Panc1 (cell line): ENCODE data around the gene AMIGO1. TPM values are rescaled to one million over a fixed set of nuclear protein-coding genes. Genes with fewer than 3 reads are reported as not detected.

ENCODE experiments used
- ATAC-seq: fragments of 200-7000 bp; cut with Tn5 transposase; 2 replicates; pipeline ENCODE4 v1.9.1; 2020; ENCODE audit warnings: mild to moderate bottlenecking, moderate library complexity
- BruUV-seq: library from RNA; stranded (reverse); fragments of 400-500 nt; replicated peaks from 2 replicates; lab custom pipeline; 2021; lab: Mats Ljungman, UMichigan
- CTCF ChIA-PET: fragments of 300-600 bp; sonication (Branson Sonifier 250); formaldehyde crosslinking; loops from one replicate; lab custom pipeline; 2022; ENCODE audit warnings: antibody characterized with exemption; lab: Charles Lee
- POLR2A ChIA-PET: fragments of 300-600 bp; sonication (Branson Sonifier 250); formaldehyde crosslinking; loops from one replicate; lab custom pipeline; 2022; ENCODE audit warnings: antibody characterized with exemption; lab: Charles Lee
- DNase-seq: peaks from one replicate; pipeline ENCODE4 v3.0.0-alpha.2; 2010; ENCODE audit warnings: low read depth, low spot score
- H3K27ac ChIP-seq: 2 replicates; pipeline ENCODE4 v1.5.1; 2011; ENCODE audit warnings: mild to moderate bottlenecking, low read length, inconsistent platforms
- H3K27me3 ChIP-seq: fragments of 200-500 bp; sonication (Bioruptor generic); 2 replicates; pipeline ENCODE4 v1.6.0; 2014; ENCODE audit warnings: low read length, inconsistent platforms; ENCODE audit not compliant: control insufficient read depth, insufficient read depth
- H3K36me3 ChIP-seq: fragments of 200-500 bp; sonication (Bioruptor generic); 2 replicates; pipeline ENCODE4 v1.5.1; 2014; ENCODE audit warnings: inconsistent platforms, mild to moderate bottlenecking, low read length, moderate library complexity; ENCODE audit not compliant: control insufficient read depth, insufficient read depth
- H3K4me1 ChIP-seq: 2 replicates; pipeline ENCODE4 v1.5.1; 2011; ENCODE audit warnings: inconsistent platforms, mild to moderate bottlenecking, low read length, moderate library complexity; ENCODE audit not compliant: control insufficient read depth, insufficient read depth
- H3K4me3 ChIP-seq, 2 experiments: 2 replicates each; pipeline ENCODE4 v1.5.1; 2011 to 2012; ENCODE audit warnings: low read depth in 2 of 2, low read length in 2 of 2, mild to moderate bottlenecking in 2 of 2, inconsistent platforms in 1 of 2, moderate library complexity in 1 of 2
- H3K9me3 ChIP-seq: fragments of 200-500 bp; sonication (Bioruptor generic); 2 replicates; pipeline ENCODE4 v1.5.1; 2014; ENCODE audit warnings: low read depth, mild to moderate bottlenecking, inconsistent platforms, low read length, moderate library complexity; ENCODE audit not compliant: control insufficient read depth, insufficient read depth
- CTCF ChIP-seq: fragments of 450-650 bp; IDR thresholded peaks from 2 replicates; pipeline ENCODE4 v1.5.1; 2017; ENCODE audit warnings: mild to moderate bottlenecking
- POLR2AphosphoS5 ChIP-seq: IDR thresholded peaks from 2 replicates; pipeline ENCODE4 v1.6.1; 2012; ENCODE audit warnings: mild to moderate bottlenecking, low read depth, low read length, moderate library complexity
- SIN3A ChIP-seq: IDR thresholded peaks from 2 replicates; pipeline ENCODE4 v1.6.1; 2012; ENCODE audit warnings: low read depth, mild to moderate bottlenecking, low read length, moderate library complexity, borderline replicate concordance; ENCODE audit not compliant: insufficient read depth
- TCF7L2 ChIP-seq: IDR thresholded peaks from 2 replicates; pipeline ENCODE4 v1.6.1; 2011; ENCODE audit warnings: mild to moderate bottlenecking, low read depth, low read length, inconsistent platforms
- in situ Hi-C: cut with HindIII; loops from 2 replicates; pipeline ENCODE4 v1.10.0; 2016; ENCODE audit warnings: low sequenced_read_pairs, low pct_unique_long_range_greater_than_20kb
- intact Hi-C: fragments of 100-400 bp; cut with micrococcal nuclease; formaldehyde crosslinking; loops from one replicate; pipeline ENCODE4 v1.10.0; 2022; ENCODE audit not compliant: unreplicated experiment
- total RNA-seq: library from RNA; stranded (reverse); gene quantifications from one replicate; pipeline ENCODE4 v1.2.1, GENCODE V29; 2021; ENCODE audit not compliant: unreplicated experiment
- TF ChIP-seq, protein P1 (sequence below), 2 experiments: IDR thresholded peaks; 2 replicates each; pipeline ENCODE4 v1.6.1; 2011 to 2012; ENCODE audit warnings: low read depth in 2 of 2, control low read depth in 1 of 2, low read length in 1 of 2, mild to moderate bottlenecking in 1 of 2, moderate library complexity in 1 of 2; ENCODE audit not compliant: insufficient read depth in 1 of 2

The AMIGO1 gene
- total RNA-seq, 1 experiment from 2014 or later = 0.64 TPM

- intact Hi-C loops = no loop called here
- H3K4me3 ChIP-seq = no peak overlapping the region
- ChIA-PET CTCF (interaction anchor here (0.6 kb wide), 1 partner anchor 16 kb away, joined by 4 read pairs; no protein-coding TSS in a partner anchor), POLR2A (no interaction called here)
- no peaks in the 10 kb centered on the region for H3K9me3 ChIP-seq
- no TSS peak for BruUV-seq
- H3K27me3 ChIP-seq = no peaks in the 10 kb centered on the region; the same call in 1 of the 2 replicates
- TF ChIP-seq POLR2AphosphoS5 (no peak), TCF7L2 (no peak), CTCF (no peak), SIN3A (no peak)
- TF ChIP-seq, protein P1, sequence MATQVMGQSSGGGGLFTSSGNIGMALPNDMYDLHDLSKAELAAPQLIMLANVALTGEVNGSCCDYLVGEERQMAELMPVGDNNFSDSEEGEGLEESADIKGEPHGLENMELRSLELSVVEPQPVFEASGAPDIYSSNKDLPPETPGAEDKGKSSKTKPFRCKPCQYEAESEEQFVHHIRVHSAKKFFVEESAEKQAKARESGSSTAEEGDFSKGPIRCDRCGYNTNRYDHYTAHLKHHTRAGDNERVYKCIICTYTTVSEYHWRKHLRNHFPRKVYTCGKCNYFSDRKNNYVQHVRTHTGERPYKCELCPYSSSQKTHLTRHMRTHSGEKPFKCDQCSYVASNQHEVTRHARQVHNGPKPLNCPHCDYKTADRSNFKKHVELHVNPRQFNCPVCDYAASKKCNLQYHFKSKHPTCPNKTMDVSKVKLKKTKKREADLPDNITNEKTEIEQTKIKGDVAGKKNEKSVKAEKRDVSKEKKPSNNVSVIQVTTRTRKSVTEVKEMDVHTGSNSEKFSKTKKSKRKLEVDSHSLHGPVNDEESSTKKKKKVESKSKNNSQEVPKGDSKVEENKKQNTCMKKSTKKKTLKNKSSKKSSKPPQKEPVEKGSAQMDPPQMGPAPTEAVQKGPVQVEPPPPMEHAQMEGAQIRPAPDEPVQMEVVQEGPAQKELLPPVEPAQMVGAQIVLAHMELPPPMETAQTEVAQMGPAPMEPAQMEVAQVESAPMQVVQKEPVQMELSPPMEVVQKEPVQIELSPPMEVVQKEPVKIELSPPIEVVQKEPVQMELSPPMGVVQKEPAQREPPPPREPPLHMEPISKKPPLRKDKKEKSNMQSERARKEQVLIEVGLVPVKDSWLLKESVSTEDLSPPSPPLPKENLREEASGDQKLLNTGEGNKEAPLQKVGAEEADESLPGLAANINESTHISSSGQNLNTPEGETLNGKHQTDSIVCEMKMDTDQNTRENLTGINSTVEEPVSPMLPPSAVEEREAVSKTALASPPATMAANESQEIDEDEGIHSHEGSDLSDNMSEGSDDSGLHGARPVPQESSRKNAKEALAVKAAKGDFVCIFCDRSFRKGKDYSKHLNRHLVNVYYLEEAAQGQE (IDR thresholded peaks at IDR 0.05; ENCODE audit: insufficient read depth in 1 of 2, low read depth in 2 of 2, low read length in 1 of 2) = no peak
- no peak for DNase-seq
- no peaks in the 10 kb centered on the region for H3K36me3 ChIP-seq
- no peak overlapping the region for H3K27ac ChIP-seq
- no peaks in the 10 kb centered on the region for H3K4me1 ChIP-seq
- in situ Hi-C loops = no loop called here
- ATAC-seq = no peak
These were observed 7.3 kb upstream of the AMIGO1 start for GRCh38 chr1:109516872-109517271.

GRCh38 chr1:109514846-109515245 is 5.3 kb upstream of the AMIGO1 start:
- CTCF ChIA-PET = no interaction called here
- Histone ChIP-seq H3K4me1 (no peaks in the 10 kb centered on the region), H3K4me3 (no peak overlapping the region)

More at GRCh38 chr1:109514846-109515245, 5.3 kb upstream of the AMIGO1 start:
- Histone ChIP-seq H3K9me3 (no peaks in the 10 kb centered on the region), H3K27me3 (no peaks in the 10 kb centered on the region), H3K36me3 (no peaks in the 10 kb centered on the region), H3K27ac (no peak overlapping the region)
- DNase-seq (no peak), ATAC-seq (no peak)
- intact Hi-C loops (no loop called here), in situ Hi-C loops (no loop called here)
- BruUV-seq = no TSS peak
- TF ChIP-seq, protein P1 (IDR thresholded peaks at IDR 0.05; ENCODE audit: insufficient read depth in 1 of 2, low read depth in 2 of 2, low read length in 1 of 2) = no peak
- TF ChIP-seq CTCF (no peak), TCF7L2 (no peak), SIN3A (no peak), POLR2AphosphoS5 (no peak)
- POLR2A ChIA-PET = interaction anchor here (0.5 to 0.6 kb wide), 2 partner anchors 53 to 556 kb away, joined by 3 to 9 read pairs; no protein-coding TSS in a partner anchor
